GM18499 (cell line): Measurements from ENCODE around the gene COL23A1.
"Not testable (repeated sequence)": the region's sequence is repeated elsewhere in the genome, so short reads cannot be mapped to it uniquely, and the experiment has no call there.

Experiments
- ATAC-seq: cut with Tn5 transposase; IDR thresholded peaks from one replicate; pipeline ENCODE4 v1.9.1; 2021; ENCODE audit warnings: moderate number of reproducible peaks; ENCODE audit not compliant: insufficient read depth, unreplicated experiment

COL23A1 gene

DNA sequence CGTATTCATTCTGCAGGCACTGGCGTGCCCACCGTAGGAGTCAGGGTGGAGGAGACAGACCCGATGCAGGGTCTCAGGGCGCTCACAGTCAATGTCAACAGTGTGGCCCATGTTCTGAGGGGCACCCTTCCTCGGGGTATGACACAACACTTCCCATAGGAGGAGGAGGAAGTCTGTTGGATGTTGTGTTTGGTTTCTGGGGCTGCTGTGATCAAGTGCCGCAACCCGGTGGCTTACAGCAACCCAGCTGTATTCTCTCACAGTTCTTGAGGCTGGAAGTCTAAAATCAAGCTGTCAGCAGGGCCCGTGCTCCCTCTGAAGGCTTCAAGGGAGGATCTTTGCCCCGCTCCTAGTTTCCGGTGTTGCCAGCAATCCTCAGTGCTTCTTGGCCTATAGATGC is 391.5 kb downstream of the COL23A1 start:
- no peak for ATAC-seq

DNA sequence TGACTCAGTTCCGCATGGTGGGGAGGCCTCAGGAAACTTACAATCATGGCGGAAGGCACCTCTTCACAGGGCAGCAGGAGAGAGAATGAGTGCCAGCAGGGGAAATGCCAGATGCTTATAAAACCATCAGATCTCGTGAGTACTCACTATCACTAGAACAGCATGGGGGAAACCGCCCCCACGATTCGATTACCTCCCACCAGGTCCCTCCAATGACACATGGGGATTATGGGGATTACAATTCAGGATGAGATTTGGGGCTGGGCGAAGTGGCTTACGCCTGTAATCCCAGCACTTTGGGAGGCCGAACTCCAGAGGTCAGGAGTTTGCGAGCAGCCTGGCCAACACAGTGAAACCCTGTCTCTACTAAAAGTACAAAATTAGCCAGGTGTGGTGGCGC is 392.0 kb downstream of the COL23A1 start:
- ATAC-seq: not testable (repeated sequence)

DNA sequence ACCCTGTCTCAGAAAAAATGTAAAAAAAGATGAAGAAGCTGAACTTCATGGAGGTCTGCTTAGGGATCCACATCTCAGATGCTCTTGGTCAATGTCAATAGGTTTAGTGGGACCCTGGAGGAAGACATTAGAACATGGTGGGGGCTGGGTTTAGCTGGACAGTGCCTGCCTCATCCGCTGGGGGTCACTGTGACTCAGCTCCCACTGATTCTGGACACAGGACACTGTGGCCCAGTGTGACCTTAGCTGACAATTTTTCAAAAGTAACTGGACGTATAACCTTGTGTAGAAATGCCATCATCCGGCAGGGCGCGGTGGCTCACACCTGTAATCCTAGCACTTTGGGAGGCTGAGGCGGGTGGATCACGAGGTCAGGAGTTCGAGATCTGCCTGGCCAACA is 393.2 kb downstream of the COL23A1 start:
- ATAC-seq: no peak

DNA sequence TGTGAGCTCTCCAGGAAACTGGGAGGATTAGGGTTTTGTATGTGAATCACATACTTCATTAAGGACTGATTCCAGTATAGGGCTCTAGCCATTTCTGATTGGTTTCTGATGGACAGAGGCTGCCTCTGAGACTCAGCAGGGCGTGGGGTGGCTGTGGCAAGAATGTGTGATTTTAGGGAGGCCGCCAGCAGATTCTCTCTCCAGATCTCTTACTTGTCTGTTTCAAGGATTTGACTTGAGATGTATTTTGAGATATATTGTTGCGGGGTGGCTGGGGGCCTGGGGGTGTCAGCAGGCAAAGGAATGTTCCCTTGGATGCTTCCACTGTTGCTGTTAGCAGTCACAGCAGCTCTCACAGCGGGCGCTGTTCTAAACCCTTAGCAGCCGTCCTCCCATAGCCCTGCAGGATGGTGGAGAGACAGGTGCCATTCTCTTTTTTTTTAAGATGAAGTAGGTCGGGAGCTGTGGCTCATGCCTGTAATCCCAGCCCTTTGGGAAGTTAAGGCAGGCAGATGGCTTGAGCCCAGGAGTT is 393.8 kb downstream of the COL23A1 start:
- ATAC-seq: no peak

DNA sequence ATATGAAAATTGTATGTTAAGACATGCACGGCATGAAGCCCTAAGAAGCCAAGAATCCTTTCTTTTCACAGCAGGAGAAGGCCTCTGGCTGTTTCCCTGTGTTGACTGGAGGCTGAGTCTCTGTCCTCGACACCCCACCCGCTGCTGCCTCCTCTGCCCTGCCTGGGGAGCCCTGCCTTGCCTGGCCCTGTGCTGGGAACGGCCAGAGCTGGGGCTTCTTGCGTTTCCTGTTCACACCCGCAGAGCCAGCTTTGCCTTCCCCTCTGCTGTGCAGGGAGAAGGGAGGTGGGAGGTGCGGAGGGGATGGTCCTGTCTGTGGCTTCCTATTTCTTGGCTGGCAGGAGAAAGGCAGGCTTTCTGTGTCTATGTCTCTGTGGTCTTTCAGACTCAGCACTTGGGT is 396.2 kb downstream of the COL23A1 start:
- no peak for ATAC-seq

DNA sequence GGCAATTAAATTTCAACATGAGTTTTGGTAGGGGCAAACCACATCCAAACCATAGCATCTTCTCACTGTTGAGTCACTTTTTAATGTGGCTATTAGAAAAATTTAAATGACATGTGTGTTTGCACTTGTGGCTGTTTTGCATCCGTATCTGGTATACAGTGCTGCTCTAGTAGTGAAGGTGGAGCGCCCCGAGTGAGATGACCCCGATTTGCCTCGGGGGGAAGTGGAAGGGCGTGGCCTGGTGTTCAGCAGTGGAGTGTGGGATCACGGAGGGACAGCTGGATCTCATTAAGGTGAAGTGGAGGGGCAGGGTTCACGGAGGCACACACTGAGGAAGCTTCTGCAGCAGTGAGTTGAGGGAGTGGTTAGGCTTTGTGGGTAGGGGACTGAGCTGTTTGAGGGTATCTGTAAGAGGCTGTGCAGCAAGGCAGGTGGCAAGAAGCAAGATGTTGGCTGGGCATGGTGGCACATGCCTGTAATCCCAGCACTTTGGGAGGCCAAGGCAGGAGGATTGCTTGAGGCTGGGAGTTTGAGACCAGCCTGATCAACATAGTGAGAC is 396.9 kb downstream of the COL23A1 start:
- no peak for ATAC-seq

DNA sequence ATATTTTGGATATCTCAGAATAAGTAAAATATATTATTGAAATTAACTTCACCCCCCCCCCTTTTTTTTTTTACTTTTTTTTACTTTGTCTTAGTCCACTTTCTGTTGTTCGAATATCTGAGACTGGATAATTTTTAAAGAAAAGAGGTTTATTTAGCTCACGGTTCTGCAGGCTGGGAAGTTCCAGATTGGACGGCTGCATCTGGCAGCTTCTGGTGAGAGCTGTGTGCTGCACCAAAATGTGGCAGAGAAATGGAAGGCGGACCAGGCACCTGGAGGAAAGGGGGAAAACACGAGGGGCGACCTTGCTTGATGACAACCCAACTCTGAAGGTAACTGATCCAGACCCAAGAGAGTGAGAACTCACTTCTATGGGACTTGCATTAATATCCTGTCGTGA is 397.4 kb downstream of the COL23A1 start:
- ATAC-seq: no peak

DNA sequence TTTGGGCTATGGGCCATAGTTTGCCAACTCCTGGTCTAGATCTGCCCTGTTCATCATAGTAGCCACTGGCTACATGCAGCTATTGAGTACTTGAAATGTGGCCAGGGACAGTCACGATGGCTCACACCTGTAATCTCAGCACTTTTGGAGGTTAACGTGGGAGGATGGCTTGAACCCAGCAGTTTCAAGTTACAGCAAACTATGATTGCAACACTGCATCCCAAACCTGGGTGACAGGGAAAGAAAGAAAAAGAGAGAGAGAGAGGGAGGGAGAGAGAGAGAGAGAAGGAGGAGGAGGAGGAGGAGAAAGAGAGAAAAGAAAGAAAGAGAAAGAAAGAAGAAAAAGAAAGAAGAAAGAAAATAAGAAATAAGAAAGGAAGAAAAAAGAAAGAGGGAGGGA is 397.9 kb downstream of the COL23A1 start:
- ATAC-seq: no peak

DNA sequence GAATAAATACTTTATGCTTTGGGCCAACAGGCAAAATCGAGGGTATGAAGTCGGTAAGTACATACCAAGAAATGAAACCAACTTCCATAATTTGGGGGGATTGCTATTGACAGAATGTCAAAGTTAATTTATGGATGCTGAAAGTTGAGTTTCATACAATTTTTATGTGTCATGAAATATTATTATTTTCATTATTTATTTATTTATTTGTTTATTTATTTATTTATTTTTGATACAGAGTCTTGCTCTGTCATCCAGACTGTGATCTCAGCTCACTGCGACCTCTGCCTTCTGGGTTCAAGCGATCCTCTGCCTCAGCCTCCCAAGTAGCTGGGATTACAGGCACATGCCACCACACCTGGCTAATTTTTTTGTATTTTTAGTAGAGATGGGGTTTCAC is 398.5 kb downstream of the COL23A1 start:
- ATAC-seq: no peak

DNA sequence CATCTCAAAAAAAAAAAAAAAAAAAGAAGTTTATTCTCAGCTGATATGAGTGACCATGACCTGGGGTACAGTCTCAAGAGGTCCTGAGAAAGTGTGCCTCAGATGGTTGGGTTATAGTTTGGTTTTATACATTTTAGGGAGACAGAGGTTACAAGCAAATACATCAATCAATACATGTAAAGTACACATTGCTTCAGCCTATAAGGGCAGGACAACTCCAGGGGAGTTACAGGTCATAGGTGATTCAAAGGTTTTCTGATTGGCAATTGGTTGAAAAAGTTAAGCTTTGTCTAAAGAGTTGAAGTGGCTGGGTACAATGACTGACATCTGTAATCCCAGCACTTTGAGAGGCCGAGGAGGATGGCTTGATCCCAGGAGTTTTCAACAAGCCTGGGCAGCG is 400.8 kb downstream of the COL23A1 start:
- ATAC-seq: no peak
